H4 (cell line): Measurements from ENCODE around the gene MEP1A. TPM values are rescaled to one million over a fixed set of nuclear protein-coding genes. Genes with fewer than 3 reads are reported as not detected.
"Not testable (repeated sequence)": the region's sequence is repeated elsewhere in the genome, so short reads cannot be mapped to it uniquely, and the experiment has no call there.

Source experiments
- DNase-seq: peaks from one replicate; pipeline ENCODE4 v3.0.0-alpha.2; 2015; ENCODE audit warnings: low spot score
- total RNA-seq: library from RNA; depleted of rRNA; stranded (reverse); fragments of >200 nt; shearing (Covaris generic); gene quantifications from 2 replicates; pipeline ENCODE4 v1.2.3, GENCODE V29; 2014

The MEP1A gene
- total RNA-seq, 1 experiment from 2014 or later = 0.08 TPM

DNA sequence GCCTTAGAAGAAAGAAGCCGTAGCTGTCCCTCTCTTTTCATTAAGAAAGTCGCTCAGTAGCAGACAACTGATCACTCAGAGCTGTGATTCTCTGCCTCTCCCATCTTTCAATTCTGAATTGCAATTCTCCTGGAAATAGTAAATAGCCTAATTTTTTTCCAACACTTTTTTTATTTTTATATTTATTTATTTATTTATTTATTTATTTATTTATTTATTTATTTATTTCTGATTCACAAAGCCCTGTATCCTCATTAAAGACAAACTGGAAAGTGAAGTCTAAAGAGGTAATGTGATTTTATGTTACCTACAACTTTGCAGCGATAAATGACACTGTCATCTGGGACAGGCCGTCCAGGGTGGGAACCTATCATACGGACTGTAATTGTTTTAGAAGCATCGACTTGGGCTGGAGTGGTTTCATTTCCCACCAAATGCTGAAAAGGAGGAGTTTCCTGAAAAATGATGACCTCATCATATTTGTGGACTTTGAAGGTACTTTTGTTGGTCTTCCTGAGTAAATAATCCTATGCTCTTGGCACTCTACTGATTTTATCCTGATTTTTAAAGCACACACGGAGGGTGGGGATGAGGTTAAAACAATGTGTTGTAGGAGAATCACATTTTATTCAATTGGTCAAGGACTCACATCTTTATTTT is 41.2 kb downstream of the MEP1A start:
- not testable (repeated sequence) for DNase-seq

DNA sequence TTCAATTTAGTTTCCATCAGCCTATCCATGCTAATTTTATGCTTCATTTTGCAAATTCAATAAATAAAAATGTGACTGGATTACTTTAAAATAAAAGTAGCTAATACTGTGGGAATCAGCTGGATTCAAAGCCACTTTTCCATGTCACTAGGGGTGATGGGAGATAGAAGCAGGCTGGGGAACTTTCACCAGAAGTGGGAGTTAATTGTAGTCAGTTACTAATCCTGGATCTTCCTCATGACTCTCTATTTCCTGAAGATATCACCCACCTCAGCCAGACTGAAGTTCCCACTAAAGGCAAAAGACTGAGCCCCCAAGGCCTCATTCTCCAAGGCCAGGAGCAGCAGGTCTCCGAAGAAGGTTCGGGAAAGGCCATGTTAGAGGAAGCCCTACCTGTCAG is 41.8 kb downstream of the MEP1A start:
- DNase-seq = not testable (repeated sequence)

DNA sequence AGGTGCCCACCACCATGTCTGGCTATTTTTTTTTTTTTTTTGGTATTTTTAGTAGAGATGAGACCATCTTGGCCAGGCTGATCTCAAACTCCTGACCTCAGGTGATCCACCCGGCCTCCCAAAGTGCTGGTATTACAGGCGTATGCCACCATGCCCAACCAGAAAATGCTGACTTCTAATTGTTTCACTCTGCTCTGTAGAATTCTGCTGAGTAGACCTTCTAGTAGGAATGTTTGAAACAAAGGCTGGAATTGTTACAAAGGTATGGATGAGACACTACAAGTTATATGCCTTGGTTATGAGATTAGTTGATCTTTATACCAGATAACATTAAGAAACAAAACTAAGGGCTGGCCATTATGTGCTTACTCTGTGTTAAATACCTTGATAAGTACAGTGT is 44.8 kb downstream of the MEP1A start:
- DNase-seq = no peak

DNA sequence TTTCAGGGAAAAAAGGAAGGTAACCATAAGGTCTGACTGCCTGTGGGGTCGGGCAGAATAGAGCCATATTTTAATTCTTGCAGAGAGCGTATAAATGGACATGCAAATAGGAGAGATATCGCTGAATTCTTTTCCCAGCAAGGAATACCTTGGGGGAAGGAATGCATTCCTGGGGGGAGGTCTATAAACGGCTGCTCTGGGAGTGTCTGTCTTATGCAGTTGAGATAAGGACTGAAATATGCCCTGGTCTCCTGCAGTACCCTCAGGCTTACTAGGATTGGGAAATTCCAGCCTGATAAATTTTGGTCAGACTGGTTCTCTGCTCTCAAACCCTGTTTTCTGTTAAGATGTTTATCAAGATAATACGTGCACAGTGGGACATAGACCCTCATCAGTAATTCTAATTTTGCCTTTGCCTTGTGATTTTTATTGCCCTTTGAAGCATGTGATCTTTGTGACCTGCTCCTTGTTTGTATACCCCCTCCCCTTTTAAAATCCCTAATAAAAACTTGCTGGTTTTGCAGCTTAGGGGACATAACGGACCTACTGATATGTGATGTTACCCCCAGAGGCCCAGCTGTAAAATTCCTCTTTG is 49.2 kb downstream of the MEP1A start:
- not testable (repeated sequence) for DNase-seq

DNA sequence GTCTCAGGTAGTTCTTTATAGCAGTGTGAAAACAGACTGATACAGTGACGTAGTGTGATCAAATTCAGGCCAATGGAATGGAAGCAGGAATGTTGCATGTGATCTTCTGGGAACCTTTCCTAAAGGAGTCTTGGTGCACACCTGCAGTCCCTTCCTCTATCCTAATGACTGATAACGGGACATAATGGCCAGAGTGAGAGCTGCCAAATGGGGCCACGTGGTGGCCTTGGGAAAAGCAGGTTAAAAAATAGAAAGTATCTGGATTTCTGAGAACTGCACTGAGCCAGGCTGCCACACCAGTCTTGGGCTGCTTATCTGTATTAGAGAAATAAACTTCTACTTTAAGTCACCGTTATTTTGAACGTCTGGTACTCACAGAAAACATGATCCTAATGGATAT is 51.9 kb downstream of the MEP1A start:
- DNase-seq = no peak

DNA sequence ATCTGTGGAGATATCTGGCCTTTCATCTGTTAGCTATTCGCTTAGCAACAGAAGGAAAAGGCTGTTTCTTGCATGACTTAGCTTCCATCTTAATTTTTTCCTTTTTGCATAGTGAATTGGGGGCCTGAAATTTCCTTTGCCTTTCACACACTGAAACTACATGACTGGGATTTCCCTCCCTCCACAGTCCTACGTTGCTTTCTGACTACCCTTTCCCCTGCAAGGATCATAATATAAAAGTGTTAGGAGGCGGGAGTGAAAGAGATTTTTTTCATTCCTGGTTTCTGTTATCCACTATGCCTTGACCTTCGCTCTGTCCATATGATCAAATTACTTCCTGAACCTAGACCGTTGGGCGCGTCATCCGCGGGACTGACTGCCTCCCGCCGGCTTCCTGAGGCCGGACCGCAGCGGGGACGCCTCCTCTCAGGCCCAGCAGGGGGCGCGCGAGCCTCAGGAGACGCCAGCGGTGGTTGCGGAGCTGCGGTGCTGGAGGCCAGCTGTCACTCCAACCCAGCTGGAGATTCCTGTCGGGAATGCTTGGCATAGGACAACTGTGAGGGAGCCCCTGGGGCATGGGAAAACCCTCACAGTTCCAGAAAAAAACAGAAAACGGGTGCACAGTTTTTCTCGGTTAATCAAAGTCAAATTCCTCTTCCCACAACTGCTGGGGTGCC is 55.6 kb downstream of the MEP1A start:
- peak; percentile 81 for DNase-seq

DNA sequence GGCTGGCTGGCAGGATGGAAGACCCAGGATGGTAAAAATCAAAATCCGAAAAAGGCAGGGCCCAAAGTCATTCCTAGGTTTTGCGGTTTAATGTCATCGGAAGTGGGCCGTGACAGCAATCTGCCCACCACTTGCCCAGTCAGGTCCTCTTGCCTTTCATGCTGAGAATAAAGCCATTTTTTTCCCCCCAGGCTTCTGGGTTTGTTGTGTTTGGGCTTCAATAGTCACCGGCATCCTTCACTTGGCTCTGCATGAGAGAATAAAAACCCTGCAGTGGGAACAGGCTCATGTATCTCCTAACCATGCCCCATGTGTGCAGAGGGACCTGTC is 56.1 kb downstream of the MEP1A start:
- DNase-seq = no peak

DNA sequence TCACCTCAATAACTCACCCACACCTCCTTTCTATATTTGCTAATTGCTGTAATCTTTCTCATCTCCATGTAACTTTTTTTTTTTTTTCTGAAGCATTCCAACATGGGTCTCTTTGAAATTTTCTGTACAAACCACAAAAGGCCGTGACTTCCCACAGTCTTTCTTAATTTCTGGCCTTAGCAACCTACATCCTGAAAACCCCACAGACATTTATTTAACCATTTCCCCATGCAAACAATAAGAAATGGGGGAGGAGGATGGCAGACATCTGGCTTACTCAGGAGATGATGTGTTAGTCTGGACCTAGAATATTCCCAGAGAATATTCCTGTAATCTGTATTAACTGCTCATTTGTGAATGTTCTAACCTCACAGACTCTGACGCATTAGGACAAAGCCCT is 57.6 kb downstream of the MEP1A start:
- DNase-seq = no peak

DNA sequence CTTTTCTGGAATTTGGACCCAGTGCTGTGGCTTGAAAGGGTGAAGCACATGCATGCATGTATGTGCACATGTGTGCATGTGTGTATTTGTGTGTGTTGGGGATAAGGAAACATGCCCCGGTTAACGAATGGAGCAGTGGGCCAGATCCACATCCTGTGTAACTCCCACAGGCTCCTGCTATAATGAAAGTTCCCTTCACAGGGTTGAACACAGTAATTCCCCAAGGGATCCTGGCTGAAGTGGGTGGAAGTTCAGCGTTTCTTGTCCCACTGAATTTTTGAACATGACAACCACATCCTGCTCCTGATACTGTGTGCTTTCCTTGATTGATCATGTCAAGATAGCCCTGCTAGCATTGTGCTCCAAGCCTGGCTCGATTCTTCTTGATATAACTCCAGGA is 58.4 kb downstream of the MEP1A start:
- DNase-seq = not testable (repeated sequence)

DNA sequence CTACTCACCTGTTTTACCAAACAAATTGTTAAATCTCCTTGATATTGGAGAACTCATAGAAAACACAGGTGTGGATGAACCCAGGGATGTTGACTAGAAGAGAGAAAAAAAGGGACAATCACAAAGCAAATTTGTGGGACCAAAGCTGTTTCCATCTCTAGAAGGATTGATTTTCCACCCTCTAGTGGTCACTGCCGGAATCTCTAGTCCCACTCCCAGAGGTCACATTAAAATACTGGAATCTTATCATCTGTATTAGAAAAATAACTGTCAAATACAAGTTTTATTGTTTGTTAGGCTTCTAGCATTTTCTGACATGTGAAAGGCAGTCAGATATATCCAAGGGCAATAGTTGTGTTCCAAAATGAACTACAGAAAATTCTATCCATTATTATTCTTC is 62.8 kb downstream of the MEP1A start:
- DNase-seq = not testable (repeated sequence)

DNA sequence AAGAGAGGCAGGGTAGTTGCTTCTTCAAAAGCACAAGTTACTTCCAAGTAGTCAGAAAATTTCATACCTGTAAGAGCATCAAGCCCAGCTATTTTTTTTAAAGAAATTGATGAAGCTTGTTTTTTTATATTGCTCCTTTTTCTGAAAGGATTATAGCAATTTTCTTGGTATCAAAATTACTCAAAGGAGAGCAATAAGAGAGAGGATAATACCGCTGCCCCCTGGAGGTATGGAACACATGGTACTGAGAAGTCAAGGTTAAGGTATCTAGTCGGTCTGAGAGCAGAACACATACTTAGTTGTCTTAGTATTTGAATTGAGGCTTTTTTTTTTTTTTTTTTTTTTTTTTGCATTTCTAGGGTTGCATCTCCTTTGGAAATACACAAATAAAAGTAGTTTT is 69.2 kb downstream of the MEP1A start:
- DNase-seq = no peak

DNA sequence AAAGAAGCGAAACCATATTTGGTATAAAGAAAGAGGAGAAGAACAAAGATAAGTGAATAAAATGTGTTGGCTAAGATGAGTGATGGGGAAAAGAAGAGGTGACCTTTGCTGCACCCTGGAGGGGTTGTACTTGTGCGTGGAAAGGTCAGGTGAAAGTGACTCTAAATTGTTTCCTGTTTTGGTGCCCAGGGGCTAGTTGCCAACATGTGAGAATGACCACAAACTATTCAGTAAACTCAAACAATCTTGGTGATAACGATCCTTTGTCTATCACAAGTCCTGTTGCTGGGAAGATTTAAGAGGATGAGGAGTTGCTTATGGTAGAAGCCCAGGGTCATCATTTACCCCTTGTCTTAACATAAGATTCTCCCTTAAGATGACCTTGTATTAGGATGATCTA is 70.6 kb downstream of the MEP1A start:
- no peak for DNase-seq

DNA sequence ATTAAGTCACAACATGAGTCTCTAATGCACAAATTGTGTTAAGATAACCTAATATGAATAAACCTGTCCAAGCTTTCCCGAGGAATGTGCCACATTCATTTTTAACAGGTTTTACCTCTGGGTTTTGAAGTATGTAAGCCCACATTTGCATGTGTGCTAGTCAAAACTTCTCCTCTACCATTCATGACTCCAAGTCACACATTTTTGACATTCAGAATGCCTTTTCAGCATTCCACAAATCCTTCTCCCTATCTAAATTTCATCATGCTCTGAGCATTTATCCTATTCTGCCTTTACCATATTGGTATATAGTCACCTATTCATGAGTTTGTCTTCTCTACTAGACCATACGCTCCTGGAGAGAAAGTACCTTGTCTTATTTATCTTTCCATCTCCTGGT is 72.0 kb downstream of the MEP1A start:
- no peak for DNase-seq

DNA sequence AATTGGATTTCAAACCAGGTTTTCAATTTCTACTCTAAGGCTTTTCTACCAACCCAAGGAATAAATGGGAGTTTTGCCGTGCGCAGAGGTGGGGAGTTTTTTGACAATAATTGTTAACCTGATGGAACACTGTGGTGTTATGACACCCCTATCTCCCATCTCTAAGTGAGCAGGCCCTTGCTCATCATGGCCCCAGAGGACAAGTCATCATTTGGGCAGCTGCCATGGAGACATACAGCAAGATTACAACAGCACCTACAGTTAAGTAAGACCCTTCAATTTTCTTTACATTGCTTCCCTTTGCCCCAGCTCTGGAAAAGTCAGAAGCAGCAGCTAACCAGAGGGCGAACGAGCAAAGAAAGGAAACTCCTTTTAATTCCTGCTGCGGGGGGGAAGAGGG is 74.2 kb downstream of the MEP1A start:
- no peak for DNase-seq

DNA sequence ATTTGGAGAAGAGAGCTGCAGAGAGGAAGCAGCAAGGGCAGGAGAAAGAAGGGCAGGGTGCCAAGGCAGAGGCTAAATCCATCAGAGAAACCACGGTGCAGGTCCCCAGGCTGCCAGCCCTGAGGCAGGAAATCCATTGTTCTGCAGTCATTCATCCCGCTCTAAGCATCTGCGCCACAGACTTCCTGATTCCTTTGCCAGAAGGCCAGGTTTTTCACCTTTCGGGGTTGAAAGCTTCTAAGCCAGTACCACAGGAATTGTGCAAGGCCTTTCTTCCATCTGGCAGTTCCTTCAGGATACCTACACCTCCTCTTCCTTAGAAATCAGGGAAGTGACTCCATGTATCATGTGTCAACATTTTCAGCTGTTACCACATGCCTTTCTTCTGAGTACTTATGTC is 82.9 kb downstream of the MEP1A start:
- peak; percentile 84 for DNase-seq

DNA sequence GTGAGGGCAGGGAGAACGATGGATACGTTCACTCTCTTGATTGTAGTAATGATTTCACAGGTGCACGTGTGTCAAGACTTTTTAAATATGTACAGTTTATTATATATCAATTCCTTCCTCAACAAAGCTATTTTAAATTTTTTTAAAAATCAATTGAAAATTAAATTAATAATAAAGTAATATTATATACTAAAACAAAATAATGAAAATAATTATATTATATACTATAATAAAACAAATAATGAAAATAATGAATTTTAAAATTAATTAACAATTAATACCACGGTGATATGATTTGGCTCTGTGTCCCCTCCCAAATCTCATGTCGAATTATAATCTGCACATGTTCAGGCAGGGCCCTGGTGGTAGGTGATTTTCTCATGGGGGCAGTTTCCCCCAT is 85.8 kb downstream of the MEP1A start:
- DNase-seq = no peak

DNA sequence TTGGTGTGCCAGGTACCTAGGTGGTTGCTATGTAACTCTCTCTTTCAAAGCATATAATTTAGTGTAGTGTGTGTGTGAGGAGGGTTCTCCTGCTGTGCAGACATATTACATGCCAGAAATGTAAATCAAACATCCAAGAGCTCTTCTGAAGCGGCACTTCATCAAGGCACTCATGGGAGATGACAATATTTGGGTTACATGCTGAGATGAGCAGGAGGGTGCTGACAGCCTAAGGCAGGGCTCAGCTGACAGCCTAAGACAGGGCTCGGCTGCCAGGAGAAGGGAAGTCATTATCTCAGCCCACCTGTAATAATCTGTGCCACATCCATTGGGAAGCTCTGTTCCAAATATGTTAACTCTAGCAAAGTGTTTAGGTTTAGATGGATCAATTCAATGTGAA is 89.5 kb downstream of the MEP1A start:
- no peak for DNase-seq

DNA sequence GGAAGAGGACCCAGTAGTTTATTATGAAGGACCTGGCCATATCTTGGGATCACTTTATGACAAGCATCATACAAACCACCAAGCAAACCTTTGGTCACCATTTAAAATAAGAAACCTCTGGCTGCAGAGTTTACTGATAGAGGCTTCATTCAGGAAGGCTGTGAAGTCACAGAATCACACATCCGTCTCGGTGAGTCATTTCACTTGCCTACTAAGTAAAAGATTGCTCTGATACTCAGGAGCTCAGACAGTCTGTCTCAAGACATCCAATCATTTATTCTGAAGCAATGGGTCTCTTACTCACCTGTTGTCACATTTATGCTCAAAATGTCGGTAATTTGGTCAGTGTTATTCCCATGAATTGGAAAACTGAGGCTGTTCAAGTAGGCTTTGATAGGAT is 94.8 kb downstream of the MEP1A start:
- no peak for DNase-seq

DNA sequence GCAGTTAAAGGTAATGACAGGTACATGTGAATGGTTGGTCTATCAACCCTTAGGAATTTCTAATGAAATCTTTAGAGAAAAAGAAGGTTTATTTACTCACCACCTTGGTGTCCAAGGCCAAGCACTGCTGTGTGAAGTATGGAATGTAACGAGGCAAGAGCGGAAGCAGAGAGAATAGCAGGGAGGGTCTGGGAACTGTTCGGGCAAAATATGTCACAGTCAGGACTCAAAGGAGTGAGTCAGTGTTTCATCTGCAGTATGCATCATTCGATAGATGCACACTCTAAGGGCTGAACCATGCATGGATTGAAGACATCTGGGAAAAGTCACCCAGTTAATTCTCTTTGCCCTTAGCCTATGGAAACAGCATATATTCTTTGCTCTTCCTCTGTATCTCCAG is 95.4 kb downstream of the MEP1A start:
- DNase-seq = no peak
